Thymus (tissue), 11 donors: ENCODE measurements around the gene SYT2. TPM values are rescaled to one million over a fixed set of nuclear protein-coding genes. Genes with fewer than 3 reads are reported as not detected.
"Not testable (repeated sequence)": the region's sequence is repeated elsewhere in the genome, so short reads cannot be mapped to it uniquely, and the experiment has no call there.

Experiments
- DNase-seq, 9 donors: peaks; one replicate each; pipeline ENCODE4 v3.0.0-alpha.2; 2013; ENCODE audit warnings: low spot score in 9 of 9, low read depth in 6 of 9, missing footprints in 1 of 9
- H3K27ac ChIP-seq, 2 donors: one replicate each; pipeline ENCODE4 v1.5.1; 2013; ENCODE audit warnings: control low read depth in 1 of 2, low read depth in 1 of 2, low read length in 1 of 2, mild to moderate bottlenecking in 1 of 2, moderate library complexity in 1 of 2
- H3K27me3 ChIP-seq, 2 donors: one replicate each; pipeline ENCODE4 v1.5.1; 2013; ENCODE audit warnings: low read length in 1 of 2; ENCODE audit not compliant: control insufficient read depth in 2 of 2, insufficient read depth in 1 of 2
- H3K36me3 ChIP-seq, 2 donors: one replicate each; pipeline ENCODE4 v1.5.1; 2013; ENCODE audit warnings: low read length in 1 of 2, mild to moderate bottlenecking in 1 of 2, moderate library complexity in 1 of 2; ENCODE audit not compliant: control insufficient read depth in 2 of 2, insufficient read depth in 2 of 2
- H3K4me1 ChIP-seq, 2 donors: one replicate each; pipeline ENCODE4 v1.5.1; 2013; ENCODE audit warnings: low read length in 2 of 2; ENCODE audit not compliant: control insufficient read depth in 2 of 2, insufficient read depth in 2 of 2
- H3K4me3 ChIP-seq, 2 donors: one replicate each; pipeline ENCODE4 v1.5.1; 2013; ENCODE audit warnings: low read length in 2 of 2, control low read depth in 1 of 2, mild to moderate bottlenecking in 1 of 2
- H3K9me3 ChIP-seq, 2 donors: one replicate each; pipeline ENCODE4 v1.5.1; 2013; ENCODE audit warnings: low read length in 1 of 2, mild to moderate bottlenecking in 1 of 2; ENCODE audit not compliant: control insufficient read depth in 2 of 2, insufficient read depth in 1 of 2
- WGBS: extraction: QIAGEN DNeasy Blood & Tissue Kit; methylation state at CpG from one replicate; pipeline ENCODE4 v1.1.7; 2013; 5-methylcytosine and 5-hydroxymethylcytosine counted together
- polyA plus RNA-seq: library from polyadenylated mRNA; stranded (reverse); fragments of 200-250 nt; gene quantifications from one replicate; pipeline ENCODE4 v1.2.3, GENCODE V29; 2013
- total RNA-seq: library from RNA; stranded (reverse); fragments of 120-200 nt; gene quantifications from one replicate; pipeline ENCODE4 v1.2.4, GENCODE V29; 2013
- donor health status: healthy.

The SYT2 gene
- total and polyA plus RNA-seq, 2 donors: 0.05 to 0.09 TPM

DNA sequence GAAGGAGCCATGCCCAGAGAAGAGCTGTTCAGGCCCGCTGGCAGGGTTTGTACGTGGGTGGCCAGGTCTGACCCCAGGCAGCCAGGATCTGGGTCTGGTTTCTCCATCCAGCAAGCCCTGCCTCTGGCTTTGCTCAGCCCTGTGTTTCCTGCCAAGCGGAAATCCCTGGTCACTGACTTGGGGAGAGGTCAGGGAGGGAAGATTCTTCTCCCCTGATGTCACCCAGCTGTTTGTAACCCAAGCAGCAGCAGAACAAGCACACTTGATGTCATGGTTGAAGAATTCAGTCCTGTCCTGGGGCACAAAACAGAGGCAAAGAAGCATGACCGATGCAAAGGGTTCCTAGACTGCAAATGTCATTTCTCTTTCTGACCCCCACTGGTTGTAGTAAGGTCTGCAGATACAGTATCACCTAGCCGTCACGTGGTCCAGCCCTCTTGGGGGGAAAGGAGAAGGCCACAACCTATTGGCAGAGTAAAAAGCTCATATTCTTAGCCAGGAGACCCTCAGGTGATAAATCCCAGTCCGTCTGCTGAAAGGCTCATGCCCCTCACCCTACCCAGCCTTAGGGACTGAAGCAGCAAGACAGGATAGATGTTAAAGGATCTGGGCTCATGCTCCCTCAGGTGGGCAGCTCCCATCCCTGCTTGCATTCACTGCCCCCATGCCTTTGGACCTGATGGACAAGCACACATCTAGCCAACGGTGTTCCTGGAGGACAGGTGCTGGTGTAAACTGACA lies 120.9 kb downstream of the SYT2 start:
- H3K36me3 ChIP-seq: no peaks in the 10 kb centered on the region
- DNase-seq: no peak
- WGBS: 95% methylated on average over 8 of the region's 8 CpGs
- peaks cover 0 to 6% of the 10 kb centered on the region in 2 donors for H3K9me3 ChIP-seq
- no peaks in the 10 kb centered on the region for H3K27me3 ChIP-seq
- no peak overlapping the region for H3K4me3 ChIP-seq
- H3K27ac ChIP-seq: peak overlapping the region in 1 of 2 donors; percentile 21
- no peaks in the 10 kb centered on the region for H3K4me1 ChIP-seq

DNA sequence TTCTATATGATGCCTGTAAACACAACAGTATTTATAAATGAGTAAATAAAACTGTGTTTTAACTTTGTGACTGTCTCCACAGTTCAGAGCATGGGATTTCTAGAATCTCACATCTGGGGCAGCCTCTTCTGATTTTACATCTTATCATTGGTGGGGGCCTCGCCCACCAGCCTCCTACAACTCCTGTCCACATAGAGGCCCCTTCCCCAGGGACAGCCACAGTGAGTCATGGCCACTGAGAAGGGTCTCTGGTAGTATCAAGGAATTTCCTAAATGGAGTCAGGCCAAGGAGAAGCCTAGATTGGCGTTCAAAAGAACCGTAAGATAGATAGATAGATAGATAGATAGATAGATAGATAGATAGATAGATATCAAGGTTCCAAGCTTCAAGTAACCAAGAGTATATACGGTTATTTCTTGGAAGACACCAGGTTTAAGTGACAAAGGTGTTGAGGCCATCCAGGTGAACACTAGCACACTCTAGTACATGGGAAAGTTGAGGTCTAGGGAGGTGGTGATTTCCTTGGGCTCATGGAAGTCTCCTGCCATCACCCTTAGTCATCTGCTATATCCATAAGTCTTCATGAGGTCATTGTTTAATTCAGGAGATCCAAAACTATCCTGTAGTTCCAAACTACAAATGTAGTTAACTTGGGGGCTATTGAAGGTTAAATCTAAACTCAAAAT lies 121.6 kb downstream of the SYT2 start:
- Histone ChIP-seq H3K4me1 (no peaks in the 10 kb centered on the region), H3K9me3 (peaks cover 0 to 6% of the 10 kb centered on the region in 2 donors), H3K27me3 (no peaks in the 10 kb centered on the region), H3K4me3 (no peak overlapping the region), H3K27ac (peak overlapping the region in 1 of 2 donors; percentile 21), H3K36me3 (no peaks in the 10 kb centered on the region)
- WGBS: 96% methylated on average over 4 of the region's 4 CpGs
- no peak for DNase-seq

DNA sequence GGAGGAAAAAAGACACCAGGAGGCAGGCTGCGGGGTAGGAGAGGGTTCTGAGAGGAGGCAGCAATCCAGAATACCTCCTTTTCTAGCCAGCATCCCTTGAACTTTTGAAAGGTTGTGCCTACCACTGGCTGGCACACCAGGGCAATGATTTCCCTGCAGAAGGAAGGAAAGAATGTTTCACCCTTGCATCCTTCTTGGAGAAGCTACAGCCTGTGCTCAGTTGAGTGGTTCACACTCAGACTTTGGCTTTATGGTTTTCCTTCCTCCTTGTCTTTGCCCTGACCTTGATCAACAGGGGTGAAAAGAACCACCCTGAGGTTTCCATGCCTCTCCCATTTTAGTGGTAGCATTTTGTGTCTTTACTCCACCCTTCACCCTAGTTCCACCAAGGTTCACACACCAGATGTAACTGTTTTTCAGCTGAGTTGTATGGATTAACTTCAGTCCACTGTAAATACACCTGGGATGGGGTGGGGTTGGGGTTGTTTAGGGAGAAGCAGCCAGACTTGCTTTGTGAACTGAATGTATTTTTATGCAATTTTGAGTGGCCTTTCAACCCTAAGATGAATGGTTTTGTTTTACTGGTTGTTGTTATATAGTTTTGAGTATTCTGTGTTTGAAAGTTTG lies 122.3 kb downstream of the SYT2 start:
- H3K9me3 ChIP-seq: peaks cover 0 to 6% of the 10 kb centered on the region in 2 donors
- H3K27ac ChIP-seq: no peak overlapping the region
- DNase-seq: no peak
- no peaks in the 10 kb centered on the region for H3K27me3 ChIP-seq
- no peaks in the 10 kb centered on the region for H3K4me1 ChIP-seq
- no peaks in the 10 kb centered on the region for H3K36me3 ChIP-seq
- WGBS: 100% methylated on average over 1 of the region's 1 CpG
- no peak overlapping the region for H3K4me3 ChIP-seq

DNA sequence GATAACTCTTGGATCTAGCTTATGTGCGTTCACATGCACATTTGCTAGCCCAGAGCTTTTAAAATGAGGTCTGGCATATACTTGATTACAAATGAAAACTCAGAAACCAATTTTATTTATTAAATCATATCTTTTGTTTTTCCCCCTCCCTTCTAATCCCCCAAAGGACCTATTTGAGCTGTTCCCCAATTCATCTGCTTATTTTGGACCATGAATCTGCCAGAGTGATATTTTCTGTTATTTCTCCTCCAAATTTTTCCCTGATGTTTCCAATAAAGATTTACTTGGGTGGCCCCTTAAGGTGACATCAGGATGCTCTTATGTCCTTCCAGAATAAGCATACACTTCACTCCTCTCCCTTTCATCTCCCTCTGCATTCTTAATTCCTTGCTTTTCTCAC lies 123.4 kb downstream of the SYT2 start:
- H3K27ac ChIP-seq: no peak overlapping the region
- no peak for DNase-seq
- no peaks in the 10 kb centered on the region for H3K27me3 ChIP-seq
- H3K9me3 ChIP-seq: peaks cover 0 to 6% of the 10 kb centered on the region in 2 donors
- no peaks in the 10 kb centered on the region for H3K4me1 ChIP-seq
- 96% methylated on average over 1 of the region's 1 CpG for WGBS
- H3K4me3 ChIP-seq: no peak overlapping the region
- H3K36me3 ChIP-seq: peaks cover 0 to 3% of the 10 kb centered on the region in 2 donors

DNA sequence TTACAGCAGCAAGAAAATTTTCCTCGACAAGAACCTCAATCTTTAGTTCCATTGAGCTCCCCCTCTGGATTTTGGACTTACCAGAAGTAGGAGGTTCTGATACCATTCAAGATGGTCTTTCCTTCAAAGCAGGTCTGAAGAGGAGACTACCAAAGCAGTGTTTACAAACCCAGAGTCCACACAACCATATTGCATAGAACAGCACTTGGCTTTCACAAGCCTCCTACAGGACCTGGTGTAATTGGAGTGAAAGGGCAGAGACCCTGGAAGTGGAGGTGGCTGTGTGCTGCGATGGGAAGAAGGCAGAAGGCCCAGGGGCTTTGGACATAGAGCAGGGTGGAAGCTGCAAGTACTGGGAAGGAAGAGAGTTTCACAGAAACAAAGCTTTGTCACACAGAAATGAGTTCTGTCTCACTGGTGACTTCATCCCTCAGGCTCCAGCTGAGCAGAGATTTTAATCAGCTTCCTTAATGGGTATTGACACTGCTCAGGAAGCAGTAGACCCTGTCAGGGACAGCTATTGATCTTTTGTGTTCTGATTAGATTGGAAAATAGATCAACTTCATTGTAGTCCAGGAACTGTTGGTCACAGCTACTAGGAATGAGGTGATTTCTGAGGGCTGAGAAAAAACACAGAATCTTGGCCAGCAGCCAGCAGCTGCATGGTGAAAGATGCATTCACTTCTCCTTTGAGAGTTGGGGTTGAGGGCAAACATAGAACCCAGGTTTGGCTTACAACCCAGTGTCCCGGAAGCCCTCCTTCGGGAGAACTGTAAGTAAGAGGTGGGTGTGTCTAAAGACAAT lies 124.0 kb downstream of the SYT2 start:
- no peaks in the 10 kb centered on the region for H3K4me1 ChIP-seq
- no peak for DNase-seq

DNA sequence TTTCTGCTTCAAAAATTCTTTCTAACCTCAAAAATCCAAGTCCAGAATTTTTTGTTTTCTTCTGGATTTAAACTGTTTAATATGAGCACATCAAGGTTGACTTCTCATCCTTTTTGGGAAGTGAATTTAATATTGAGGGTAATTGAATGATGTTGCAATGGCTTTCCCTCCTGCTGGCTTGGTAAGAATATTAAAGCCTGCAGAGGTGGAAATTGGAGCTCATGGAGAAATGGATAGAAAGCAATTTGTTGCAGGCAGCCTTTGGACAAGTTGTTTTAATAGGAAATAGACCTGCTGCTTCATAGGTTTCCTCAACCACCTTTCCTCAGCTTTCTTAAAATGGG lies 124.7 kb downstream of the SYT2 start:
- Histone ChIP-seq H3K9me3 (peaks cover 0 to 6% of the 10 kb centered on the region in 2 donors), H3K4me1 (no peaks in the 10 kb centered on the region), H3K4me3 (no peak overlapping the region), H3K36me3 (peaks cover 6 to 7% of the 10 kb centered on the region in 2 donors), H3K27ac (no peak overlapping the region), H3K27me3 (no peaks in the 10 kb centered on the region)
- DNase-seq: no peak

More for the DNA sequence above, 124.0 kb downstream of the SYT2 start:
- H3K36me3 ChIP-seq: peaks cover 3% of the 10 kb centered on the region in 2 donors
- H3K27me3 ChIP-seq: no peaks in the 10 kb centered on the region
- H3K9me3 ChIP-seq: peaks cover 0 to 6% of the 10 kb centered on the region in 2 donors
- WGBS: 75% methylated on average over 4 of the region's 4 CpGs
- H3K4me3 ChIP-seq: no peak overlapping the region
- H3K27ac ChIP-seq: no peak overlapping the region

DNA sequence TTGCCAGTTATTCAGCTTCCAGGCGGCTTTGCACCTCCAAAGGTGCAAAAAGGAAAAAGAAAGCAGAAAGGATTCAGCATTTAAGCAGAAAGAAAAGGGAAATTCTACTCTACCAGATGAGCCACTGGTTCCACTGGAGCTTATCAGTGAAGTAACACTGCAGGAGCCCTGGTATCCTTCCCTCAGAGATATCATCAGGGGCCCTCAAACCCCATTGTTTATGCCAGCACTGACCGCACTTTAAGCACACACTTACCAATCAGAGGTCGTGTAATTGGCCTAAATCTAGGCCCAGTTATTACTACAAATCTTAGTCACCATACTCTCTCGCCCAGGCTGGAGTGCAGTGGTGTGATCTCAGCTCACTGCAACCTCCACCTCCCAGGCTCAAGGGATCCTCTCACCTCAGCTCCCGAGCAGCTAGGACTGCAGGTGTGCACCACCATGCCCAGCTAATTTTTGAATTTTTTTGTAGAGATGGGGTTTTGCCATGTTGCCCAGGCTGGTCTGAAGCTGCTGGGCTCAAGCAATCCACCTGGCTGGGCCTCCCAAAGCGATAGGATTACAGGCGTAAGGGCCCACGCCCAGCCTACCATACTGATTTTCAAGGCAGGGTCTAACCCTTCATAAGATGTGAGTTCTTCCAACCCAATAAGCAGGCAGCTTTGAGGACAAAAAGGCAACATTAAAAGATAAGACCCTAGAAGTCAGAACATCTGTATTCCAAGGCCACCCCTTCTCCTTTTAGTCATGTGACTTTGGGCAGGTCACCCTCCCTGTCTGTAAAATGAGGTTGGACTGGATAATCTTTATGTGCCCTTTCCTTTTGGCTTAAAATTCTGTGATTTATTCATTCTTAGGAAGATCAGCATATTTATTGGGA lies 125.3 kb downstream of the SYT2 start:
- Histone ChIP-seq H3K4me1 (no peaks in the 10 kb centered on the region), H3K9me3 (peaks cover 0 to 6% of the 10 kb centered on the region in 2 donors), H3K27ac (no peak overlapping the region), H3K4me3 (no peak overlapping the region), H3K36me3 (peaks cover 7% of the 10 kb centered on the region in 2 donors), H3K27me3 (no peaks in the 10 kb centered on the region)
- 96% methylated on average over 8 of the region's 8 CpGs for WGBS
- no peak for DNase-seq

DNA sequence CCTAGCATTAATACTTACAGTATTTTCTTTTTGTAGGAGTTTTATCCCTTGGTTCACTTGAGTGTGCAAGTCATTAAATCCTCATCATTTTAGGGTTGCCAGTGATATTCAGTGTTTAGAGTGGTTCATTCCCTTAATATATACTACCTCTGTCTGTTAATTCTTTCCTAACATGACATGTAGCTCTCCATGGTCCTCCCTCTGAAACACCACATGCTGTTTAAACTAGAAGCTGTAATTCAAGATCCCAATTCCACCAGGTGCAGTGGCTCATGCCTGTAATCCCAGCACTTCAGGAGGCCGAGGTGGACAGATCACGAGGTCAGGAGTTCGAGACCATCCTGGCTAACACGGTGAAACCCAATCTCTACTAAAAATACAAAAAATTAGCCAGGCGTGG lies 127.9 kb downstream of the SYT2 start:
- H3K36me3 ChIP-seq, H3K27ac ChIP-seq, H3K4me1 ChIP-seq, H3K27me3 ChIP-seq, H3K4me3 ChIP-seq, H3K9me3 ChIP-seq, DNase-seq: not testable (repeated sequence)
- 98% methylated on average over 5 of the region's 5 CpGs for WGBS
